Heart left ventricle (tissue), 16 donors: ENCODE data around the gene PATJ. TPM values are rescaled to one million over a fixed set of nuclear protein-coding genes. Genes with fewer than 3 reads are reported as not detected.

Source experiments
- ATAC-seq, 4 donors: fragments of 200-7000 bp; cut with Tn5 transposase; one replicate each; pipeline ENCODE4 v1.9.1; 2020 to 2022; ENCODE audit warnings: moderate library complexity in 4 of 4, mild to moderate bottlenecking in 3 of 4, moderate number of reproducible peaks in 1 of 4
- DNase-seq, 5 donors: peaks; one replicate each; pipeline ENCODE4 v3.0.0-alpha.2; 2020
- H3K27ac ChIP-seq, 12 donors: fragments of 200-600 bp; sonication (generic) in 4 of 12; one replicate each; pipeline versions ENCODE4 v1.5.0 to v1.8.0; 2016 to 2022; ENCODE audit warnings: mild to moderate bottlenecking in 2 of 12
- H3K27me3 ChIP-seq, 9 donors: fragments of 200-600 bp; sonication (generic) in 2 of 9; one replicate each; pipeline versions ENCODE4 v1.5.1 to v1.8.0; 2016 to 2022; ENCODE audit warnings: mild to moderate bottlenecking in 3 of 9
- H3K36me3 ChIP-seq, 9 donors: fragments of 200-600 bp; sonication (generic) in 2 of 9; one replicate each; pipeline versions ENCODE4 v1.5.0 to v1.8.0; 2018 to 2022; ENCODE audit warnings: mild to moderate bottlenecking in 2 of 9
- H3K4me1 ChIP-seq, 12 donors: fragments of 200-600 bp; sonication (generic) in 4 of 12; one replicate each; pipeline versions ENCODE4 v1.5.0 to v1.8.0; 2016 to 2022; ENCODE audit warnings: mild to moderate bottlenecking in 3 of 12
- H3K4me3 ChIP-seq, 12 donors: fragments of 200-600 bp; sonication (generic) in 4 of 12; one replicate each; pipeline versions ENCODE4 v1.5.0 to v1.8.0; 2017 to 2022; ENCODE audit warnings: mild to moderate bottlenecking in 9 of 12, moderate library complexity in 4 of 12
- H3K9me3 ChIP-seq, 12 donors: fragments of 200-600 bp; sonication (generic) in 4 of 12; one replicate each; pipeline versions ENCODE4 v1.5.0 to v1.8.0; 2016 to 2022; ENCODE audit warnings: mild to moderate bottlenecking in 1 of 12
- CTCF ChIP-seq, 12 donors: fragments of 200-600 bp; sonication (generic) in 4 of 12; IDR thresholded peaks; one replicate each; pipeline versions ENCODE4 v1.5.0 to v1.8.0; 2018 to 2022; ENCODE audit warnings: antibody characterized with exemption in 12 of 12, mild to moderate bottlenecking in 5 of 12
- POLR2A ChIP-seq, 2 donors: fragments of 450-650 bp; IDR thresholded peaks; one replicate each; pipeline ENCODE4 v1.6.1; 2017; ENCODE audit warnings: antibody characterized with exemption in 2 of 2, mild to moderate bottlenecking in 2 of 2, moderate library complexity in 2 of 2
- WGBS, 4 donors: extraction: QIAGEN DNeasy Blood & Tissue Kit in 2 of 4; methylation state at CpG; one replicate each; pipeline versions ENCODE4 v1.1.5 to v1.1.7; 2013 to 2018; 5-methylcytosine and 5-hydroxymethylcytosine counted together
- intact Hi-C, 10 donors: fragments of 100-400 bp; cut with DNase I; formaldehyde crosslinking; loops; one replicate each; pipeline versions ENCODE4 v1.11.1 to v1.14.2; 2022
- polyA plus RNA-seq, 2 donors: library from polyadenylated mRNA; stranded (reverse); fragments of 200-250 nt; gene quantifications; one replicate each; pipeline ENCODE4 v1.2.3, GENCODE V29; 2013
- total RNA-seq, 9 donors: library from RNA; depleted of rRNA in 2 of 9; stranded (reverse); fragments of >200 nt in 2 of 9; fragmentation: NEBNext Ultra II Directional in 3 of 9; extraction: Animal tissue kit (Norgen Biotek cat#: 25700) in 3 of 9; gene quantifications; one replicate each; pipeline versions ENCODE4 v1.1.0 to v1.2.4, GENCODE V29; 2016 to 2023
- donor health status: ischemic (EF 13 %, LVEDD 7.1; RV severe dilation, severe dysfunction).
- donor health status: healthy with polysubstance abuse.
- donor health status: DM: no; HTN: yes; CAD: no.
- donor health status: DM: no; HTN: no; CAD: no.
- donor health status: ischemic (EF 25% LVEDD 6.9; RV normal size, moderate dysfunction).
- donor health status: ischemic (EF 25% LVEDD 5.7; RV mildly dilated, moderate dysfunction).
- donor health status: healthy.
- donor health status: DM: yes; HTN: yes; CAD: no.
- donor health status: ischemic (EF 35%, LVEDD 5.7; RV mildly dilated, moderate dysfunction).
- donor health status: nonischemic (EF 11% LVEDD 7.7; RV severe dilation, severe dysfunction).
- donor health status: DM: yes; HTN: yes; CAD: no.
- donor health status: PGD.
- donor health status: ischemic (EF 29% LVEDD 5.4; RV normal size, mild dysfunction).
- donor health status: nonischemic (EF 23%, LVEDD 6.1; RV moderate dilation, normal function).

Gene PATJ
- total and polyA plus RNA-seq, 11 donors, result 6.6 to 190 (median 105) TPM

- Histone ChIP-seq H3K27me3 (no peaks in the 10 kb centered on the region), H3K36me3 (no peaks in the 10 kb centered on the region), H3K4me3 (no peak overlapping the region), H3K27ac (no peak overlapping the region), H3K9me3 (no peaks in the 10 kb centered on the region), H3K4me1 (no peaks in the 10 kb centered on the region)
- TF ChIP-seq CTCF (IDR thresholded peaks at IDR 0.05) (no peak), POLR2A (IDR thresholded peaks at IDR 0.05) (no peak)
- intact Hi-C loops, result no loop called here
- ATAC-seq (no peak), DNase-seq (no peak)
- 79 to 86% (median 84%) methylated on average over 3 of the region's 3 CpGs for WGBS, 4 donors
These were observed 443.4 kb downstream of the PATJ start for GRCh38 chr1:62185677-62186076.

GRCh38 chr1:62187548-62187947, 445.3 kb downstream of the PATJ start:
- intact Hi-C loops, result no loop called here

GRCh38 chr1:62188111-62188510, 445.8 kb downstream of the PATJ start:
- intact Hi-C loops, result no loop called here

More at GRCh38 chr1:62187548-62187947, 445.3 kb downstream of the PATJ start:
- DNase-seq (no peak), ATAC-seq (no peak)
- no peaks in the 10 kb centered on the region for H3K9me3 ChIP-seq
- H3K27ac ChIP-seq, result no peak overlapping the region
- H3K27me3 ChIP-seq, result no peaks in the 10 kb centered on the region
- H3K4me1 ChIP-seq, result no peaks in the 10 kb centered on the region
- TF ChIP-seq POLR2A (IDR thresholded peaks at IDR 0.05) (no peak), CTCF (IDR thresholded peaks at IDR 0.05) (no peak)
- H3K36me3 ChIP-seq, result no peaks in the 10 kb centered on the region
- 94 to 100% (median 97%) methylated on average over 5 of the region's 5 CpGs for WGBS, 4 donors
- H3K4me3 ChIP-seq, result no peak overlapping the region

More at GRCh38 chr1:62188111-62188510, 445.8 kb downstream of the PATJ start:
- DNase-seq (no peak), ATAC-seq (no peak)
- Histone ChIP-seq H3K4me1 (no peaks in the 10 kb centered on the region), H3K9me3 (no peaks in the 10 kb centered on the region), H3K36me3 (no peaks in the 10 kb centered on the region), H3K27me3 (no peaks in the 10 kb centered on the region), H3K27ac (no peak overlapping the region), H3K4me3 (no peak overlapping the region)
- TF ChIP-seq POLR2A (IDR thresholded peaks at IDR 0.05), result no peak
- no peak for TF ChIP-seq CTCF (IDR thresholded peaks at IDR 0.05)
- WGBS, 4 donors, result 92 to 99% (median 98%) methylated on average over 8 of the region's 8 CpGs
